ENCODE results near the gene TMEM178B.

DNA sequence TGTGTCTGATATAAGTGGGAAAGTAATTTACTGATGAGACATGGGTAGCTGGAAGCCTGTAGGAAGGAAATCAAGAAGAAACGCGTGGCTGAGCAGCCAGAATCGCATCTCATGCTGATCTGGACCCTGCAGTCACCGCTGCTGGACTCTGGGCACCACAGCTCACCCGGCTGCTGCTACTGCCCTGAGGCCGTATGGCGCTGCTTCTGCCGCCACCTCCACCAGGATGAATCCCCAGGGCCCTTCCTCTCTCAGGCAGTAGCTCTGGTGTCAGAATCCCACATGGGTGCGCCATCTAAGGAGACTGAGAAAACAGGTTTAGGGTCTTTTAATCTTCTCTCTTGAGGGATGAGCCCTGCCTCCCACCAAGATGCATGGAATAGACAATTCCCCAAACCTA lies 407.1 kb downstream of the TMEM178B start:
- no peak for TF ChIP-seq EZH2 (IDR thresholded peaks at IDR 0.05)
- TF ChIP-seq POLR2AphosphoS5 (IDR thresholded peaks at IDR 0.05; ENCODE audit: borderline replicate concordance, low read depth, low read length) = no peak
- no peak for TF ChIP-seq FOXP2 (optimal IDR thresholded peaks at IDR 0.05; ENCODE audit: control extremely low read depth, extremely low read length, insufficient read depth)
